IPS-NIHi7 (cell line): ENCODE results near the gene DDX56.
"Not testable (repeated sequence)": the region's sequence is repeated elsewhere in the genome, so short reads cannot be mapped to it uniquely, and the experiment has no call there.

Experiments
- DNase-seq: peaks from one replicate; pipeline ENCODE4 v3.0.0; 2012; ENCODE audit warnings: mixed read lengths; ENCODE audit errors: extremely low spot score

DDX56 gene

DNA sequence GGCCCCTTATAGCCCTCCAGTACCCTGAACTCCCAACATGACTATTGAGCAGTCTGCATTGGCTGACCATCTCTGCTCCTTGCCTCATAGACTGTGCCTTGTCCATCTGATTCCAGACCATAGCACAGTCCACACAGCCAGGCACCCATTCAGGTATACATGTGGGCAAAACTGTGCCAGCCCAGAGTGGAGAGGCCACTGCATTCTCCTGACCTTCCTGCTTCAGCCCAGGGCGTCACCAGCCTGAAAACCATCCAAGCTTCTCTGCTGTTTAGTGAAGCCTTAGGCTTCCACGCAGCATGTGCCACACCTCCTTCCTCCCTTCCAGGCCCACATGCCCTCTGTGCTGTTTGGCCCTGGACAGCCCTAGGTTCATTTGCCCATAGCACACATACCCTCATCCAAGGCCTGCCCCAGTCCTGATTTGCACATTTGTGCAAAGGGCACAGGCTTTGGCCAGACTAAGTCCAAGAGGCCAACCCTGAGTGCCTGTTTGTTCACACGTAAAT, 10.5 kb downstream of the DDX56 start:
- DNase-seq: no peak

DNA sequence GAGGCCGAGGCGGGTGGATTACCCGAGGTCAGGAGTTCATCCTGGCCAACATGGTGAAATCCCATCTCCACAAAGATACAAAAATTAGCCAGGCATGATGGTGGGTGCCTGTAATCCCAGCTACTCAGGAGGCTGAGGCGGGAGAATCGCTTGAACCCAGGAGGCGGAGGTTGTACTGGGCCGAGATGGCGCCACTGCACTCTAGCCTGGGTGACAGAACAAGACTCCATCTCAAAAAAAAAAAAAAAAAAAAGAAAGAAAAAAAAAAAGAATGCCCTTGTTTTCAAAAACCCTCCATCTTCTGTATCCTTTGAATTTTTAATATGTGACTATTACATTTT, 11.1 kb downstream of the DDX56 start:
- not testable (repeated sequence) for DNase-seq

GRCh38 chr7:44561962-44562621, 11.6 kb downstream of the DDX56 start:
- DNase-seq: no peak

GRCh38 chr7:44561481-44561880, 12.2 kb downstream of the DDX56 start:
- DNase-seq: no peak

- no peak for DNase-seq
Observed at GRCh38 chr7:44559485-44559884, 14.2 kb downstream of the DDX56 start.

GRCh38 chr7:44557485-44557884, 16.2 kb downstream of the DDX56 start:
- no peak for DNase-seq

GRCh38 chr7:44555350-44555749, 18.4 kb downstream of the DDX56 start:
- DNase-seq: no peak

- not testable (repeated sequence) for DNase-seq
Observed at GRCh38 chr7:44552473-44553005, 21.2 kb downstream of the DDX56 start.

DNA sequence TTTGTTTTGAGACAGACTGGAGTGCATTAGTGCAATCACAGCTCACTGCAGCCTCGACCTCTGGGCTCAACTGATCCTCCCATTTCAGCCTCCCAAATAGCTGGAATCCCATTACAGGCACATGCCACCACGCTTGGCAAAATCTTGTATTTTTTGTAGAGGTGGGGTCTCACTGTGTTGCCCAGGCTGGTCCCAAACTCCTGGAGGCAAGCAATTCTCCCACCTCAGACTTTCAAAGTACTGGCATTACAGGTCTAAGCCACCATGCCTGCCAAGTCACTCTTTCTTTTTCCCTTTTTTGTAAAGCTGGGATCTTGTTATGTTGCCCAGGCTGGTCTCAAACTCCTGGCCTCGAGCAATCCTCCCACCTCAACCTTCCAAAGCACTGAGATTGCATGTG, 24.3 kb downstream of the DDX56 start:
- DNase-seq: no peak

DNA sequence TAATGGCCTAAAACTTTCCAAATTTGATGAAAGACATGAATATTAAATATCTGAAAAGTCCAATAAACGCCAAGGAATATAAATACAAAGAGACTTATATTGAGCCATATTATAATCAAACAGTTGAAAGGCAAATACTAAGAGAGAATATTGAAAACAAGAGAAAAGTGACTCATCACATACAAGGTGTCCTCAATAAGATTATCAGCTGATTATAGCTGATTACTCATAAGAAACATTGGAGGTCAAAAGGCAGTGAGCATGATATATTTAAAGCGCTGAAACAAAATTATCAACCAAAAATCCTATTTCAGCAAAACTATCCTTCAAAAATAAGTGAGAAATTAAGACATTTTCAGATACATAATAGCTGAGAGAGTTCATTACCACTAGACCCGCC, 24.8 kb downstream of the DDX56 start:
- no peak for DNase-seq

- DNase-seq: no peak
Observed at GRCh38 chr7:44547536-44548231, 26.0 kb downstream of the DDX56 start.

- no peak for DNase-seq
Observed at GRCh38 chr7:44541876-44542610, 31.7 kb downstream of the DDX56 start.

DNA sequence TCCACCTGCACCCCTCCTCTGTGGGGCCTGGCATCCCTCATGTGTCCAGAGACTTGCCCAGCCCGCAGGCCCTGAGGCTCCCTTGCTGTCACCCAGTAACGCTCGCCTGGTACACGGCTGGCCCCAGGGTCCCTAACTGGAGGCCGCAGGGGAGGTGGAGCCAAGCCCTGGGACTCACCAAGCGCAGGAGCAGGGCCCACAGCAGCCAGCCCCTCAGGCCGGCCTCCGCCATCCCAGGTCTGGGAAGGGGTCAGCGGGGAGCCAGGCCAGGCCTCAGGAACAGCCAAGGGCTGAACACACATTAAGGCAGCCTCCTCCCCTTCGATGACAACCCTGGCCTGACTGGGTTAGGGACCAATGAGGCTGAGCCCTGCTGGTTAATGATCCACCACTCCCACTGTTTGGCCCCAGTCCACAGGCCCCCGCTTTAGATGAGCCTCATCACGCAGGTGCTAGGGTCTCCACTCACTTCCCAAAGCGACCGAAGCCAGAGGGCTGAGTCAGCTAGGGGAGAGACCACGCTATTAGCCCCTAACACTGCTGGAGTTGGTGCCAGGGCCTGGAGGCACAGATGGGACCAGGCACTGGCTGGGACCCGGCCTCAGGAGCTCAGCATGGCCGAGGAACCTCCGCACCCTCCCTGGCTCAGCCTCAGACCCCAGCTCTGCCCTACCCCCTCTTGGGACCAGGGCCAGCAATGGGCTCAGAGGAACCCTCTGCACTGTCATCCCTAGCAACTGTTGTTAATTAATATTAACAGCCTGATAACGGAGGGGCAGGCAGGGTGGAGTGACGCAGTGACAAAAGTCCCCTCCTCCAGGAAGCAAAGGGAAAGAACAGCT, 32.5 kb downstream of the DDX56 start, which contains the start of gene NPC1L1:
NPC1L1 (minus strand) TSS at position 303 of the 842 bp plus-strand sequence; CDS start at position 232, 71 bp downstream.
- DNase-seq: no peak

DNA sequence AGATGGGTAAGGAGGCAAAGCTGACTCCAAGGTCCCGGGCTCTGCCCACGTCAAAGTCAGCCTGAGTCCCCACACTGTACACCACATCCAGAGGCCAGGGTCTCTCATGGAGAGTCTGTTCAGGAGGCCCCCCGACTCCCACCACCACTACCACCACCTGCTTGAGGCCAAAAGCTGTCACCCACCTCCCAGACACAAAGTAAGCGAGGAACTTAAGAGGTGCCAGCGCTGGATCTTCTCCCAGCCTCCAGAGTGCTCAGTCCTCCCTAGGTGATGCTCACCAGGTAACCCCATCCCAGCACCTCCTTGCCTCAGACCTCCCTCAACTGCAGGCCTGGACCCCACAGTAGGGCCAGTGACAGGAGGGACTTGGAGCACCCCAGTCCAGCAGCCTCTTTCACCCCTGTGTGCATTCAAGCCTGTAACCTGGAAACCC, 33.1 kb downstream of the DDX56 start:
- DNase-seq: no peak

DNA sequence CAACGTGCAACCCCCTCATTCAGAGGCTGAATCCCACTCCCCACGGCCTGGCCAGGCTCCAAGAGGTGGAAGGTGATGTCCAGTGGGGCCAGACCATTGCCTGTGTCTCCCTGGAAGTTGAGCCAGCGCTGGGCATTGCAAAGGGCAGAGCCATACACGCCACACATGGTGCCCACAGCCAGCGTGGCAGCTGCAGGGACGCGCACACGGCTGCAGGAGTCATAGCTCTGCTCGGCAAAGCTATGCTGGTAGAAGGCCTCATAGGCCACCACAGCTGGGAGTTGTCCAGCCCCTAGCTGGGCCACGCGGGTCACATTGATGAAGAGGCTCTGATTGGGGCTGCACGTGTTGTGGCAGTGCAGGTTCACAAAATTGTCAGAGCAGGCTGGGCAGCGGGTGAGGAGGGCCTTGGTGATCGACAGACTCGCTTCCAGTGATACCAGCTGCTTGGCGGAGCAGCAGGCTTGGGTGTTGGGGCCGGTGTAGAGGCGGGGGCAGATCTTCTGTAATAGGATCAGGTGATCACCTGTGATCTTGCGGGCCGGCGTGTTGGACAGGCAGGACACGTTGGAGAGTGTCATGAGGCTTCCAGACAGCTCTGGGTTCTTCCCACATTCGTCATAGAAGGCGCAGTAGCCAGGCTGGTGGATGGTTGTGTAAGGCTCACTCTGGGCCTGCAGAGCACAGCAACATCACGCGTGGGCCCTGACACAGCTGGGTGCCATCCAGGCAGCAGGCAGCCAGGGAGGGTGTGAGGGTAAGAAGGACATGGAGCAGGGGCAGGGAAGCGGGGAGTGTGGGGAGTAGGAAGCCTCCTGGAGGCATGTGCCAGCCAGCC, 33.8 kb downstream of the DDX56 start:
- no peak for DNase-seq

GRCh38 chr7:44538798-44539668, 34.7 kb downstream of the DDX56 start:
- peak; percentile 4 for DNase-seq

DNA sequence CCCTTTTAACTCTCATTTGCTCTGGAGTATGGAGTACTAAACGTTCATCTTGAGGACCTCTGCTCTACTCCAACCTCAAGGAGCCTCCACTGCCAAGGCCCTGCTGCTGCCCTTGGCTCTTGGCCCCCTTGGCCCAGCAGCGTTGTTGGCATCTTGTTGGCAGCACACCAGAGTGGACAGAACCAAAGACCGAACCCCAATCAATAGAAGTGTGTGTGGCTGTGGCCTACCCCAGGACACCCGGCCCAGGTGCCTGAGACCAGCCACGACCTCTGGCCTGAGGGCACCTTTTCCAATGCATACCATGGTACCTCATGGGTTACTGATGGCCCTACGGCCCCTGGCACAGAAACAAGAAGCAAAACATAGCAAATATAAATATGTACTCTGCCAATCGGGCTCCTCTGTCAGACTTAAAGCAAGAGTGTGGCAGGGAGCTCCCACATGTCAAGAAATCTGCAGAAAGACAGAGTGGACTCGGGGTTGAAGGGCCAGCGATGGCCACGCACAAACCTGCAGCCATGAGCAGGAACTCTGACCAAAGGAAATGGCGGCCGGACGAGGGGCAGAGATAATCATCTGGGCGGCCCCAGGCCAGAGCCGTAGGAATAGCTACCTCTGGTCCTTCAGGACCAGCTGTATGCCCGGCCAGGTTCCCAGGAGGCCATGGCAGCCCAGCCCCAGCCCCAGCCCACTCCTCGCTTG, 35.5 kb downstream of the DDX56 start:
- no peak for DNase-seq

DNA sequence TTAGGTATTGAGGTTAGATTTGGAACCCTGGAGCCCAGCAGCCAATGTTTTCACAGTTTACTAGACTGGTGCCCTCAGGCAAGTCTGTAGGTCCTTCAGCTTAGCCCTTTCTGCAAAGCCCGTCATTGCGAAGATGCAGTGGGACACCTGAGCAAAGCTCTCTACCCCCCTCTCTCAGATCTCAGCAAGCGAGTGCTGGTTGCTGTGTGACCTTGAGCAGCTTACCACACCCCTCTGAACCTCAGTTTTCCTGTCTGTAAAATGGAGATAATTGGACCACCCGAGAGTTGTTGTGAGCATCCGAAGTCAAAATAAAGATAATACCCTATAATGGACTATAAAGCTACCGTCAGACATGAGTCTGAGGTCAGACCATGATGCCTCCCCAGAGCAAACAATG, 36.3 kb downstream of the DDX56 start:
- no peak for DNase-seq

DNA sequence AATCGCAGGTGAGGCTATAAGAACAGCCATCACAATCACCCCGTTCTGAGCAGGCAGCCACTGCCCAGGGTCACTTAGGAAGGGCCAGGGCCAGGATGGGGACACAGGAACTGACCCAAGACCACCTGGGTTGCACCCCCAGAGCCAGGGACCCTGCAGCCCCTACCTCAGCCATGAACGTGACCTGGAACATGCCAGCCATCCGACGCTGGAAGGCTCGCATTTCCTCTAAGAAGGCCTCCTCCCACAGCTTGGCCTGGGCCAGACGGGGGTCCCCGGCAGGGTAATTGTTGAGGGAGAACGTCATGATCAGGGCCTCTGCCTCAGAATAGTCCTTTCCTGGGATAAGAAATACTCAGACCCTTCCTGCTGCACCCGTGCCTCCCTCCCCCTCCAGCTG, 37.6 kb downstream of the DDX56 start:
- peak; percentile 7 for DNase-seq
